Glutamatergic neuron (in vitro differentiated cells): ENCODE results near the gene ZNF410. TPM values are rescaled to one million over a fixed set of nuclear protein-coding genes. Genes with fewer than 3 reads are reported as not detected.
A peak's percentile ranks its signal among the peaks of the same experiment; 100 is the strongest.
"Not testable (repeated sequence)": the region's sequence is repeated elsewhere in the genome, so short reads cannot be mapped to it uniquely, and the experiment has no call there.

Experiments used
- DNase-seq: peaks from one replicate; pipeline ENCODE4 v3.0.0; 2022
- H3K27ac Mint-ChIP-seq: one replicate; pipeline ENCODE4 v1.8.0; 2020; ENCODE audit warnings: mild to moderate bottlenecking, mixed read lengths, inconsistent platforms; ENCODE audit not compliant: unreplicated experiment
- H3K27me3 Mint-ChIP-seq: one replicate; pipeline ENCODE4 v1.8.0; 2020; ENCODE audit warnings: mild to moderate bottlenecking, moderate library complexity, mixed read lengths, inconsistent platforms; ENCODE audit not compliant: unreplicated experiment
- H3K36me3 Mint-ChIP-seq: one replicate; pipeline ENCODE4 v1.8.0; 2020; ENCODE audit warnings: mild to moderate bottlenecking, mixed read lengths, inconsistent platforms; ENCODE audit not compliant: unreplicated experiment
- H3K4me1 Mint-ChIP-seq: one replicate; pipeline ENCODE4 v1.8.0; 2020; ENCODE audit warnings: mild to moderate bottlenecking, low read depth, mixed read lengths, inconsistent platforms; ENCODE audit not compliant: unreplicated experiment
- H3K4me3 Mint-ChIP-seq: one replicate; pipeline ENCODE4 v1.8.0; 2020; ENCODE audit warnings: mild to moderate bottlenecking, mixed read lengths, inconsistent platforms; ENCODE audit not compliant: unreplicated experiment
- H3K9me3 Mint-ChIP-seq: one replicate; pipeline ENCODE4 v1.8.0; 2020; ENCODE audit warnings: mild to moderate bottlenecking, moderate library complexity, mixed read lengths, inconsistent platforms; ENCODE audit not compliant: unreplicated experiment
- CTCF ChIP-seq: fragments of 200-600 bp; sonication (generic); IDR thresholded peaks from one replicate; pipeline ENCODE4 v1.5.0; 2021; ENCODE audit not compliant: partially characterized antibody, unreplicated experiment
- long read RNA-seq: library from polyadenylated mRNA; unstranded; transcript quantifications from one replicate; pipeline ENCODE4 v2.0.0, GENCODE V29; 2020; ENCODE audit not compliant: unreplicated experiment
- total RNA-seq: library from RNA; stranded (reverse); fragmentation: NEBNext Ultra II Directional; extraction: Animal tissue kit (Norgen Biotek cat#: 25700); gene quantifications from one replicate; pipeline ENCODE4 v1.2.1, GENCODE V29; 2021; ENCODE audit not compliant: unreplicated experiment

The ZNF410 gene
- total RNA-seq = 50.7 TPM
- long read RNA-seq, transcript ZNF410-211 (12 exons, 2,601 nt) = major isoform, 26 of 49 reads
- long read RNA-seq, partial matches to known transcripts = 6 of 49 reads
- long read RNA-seq, other reads (novel, unspliced or antisense) = 13 of 49 reads

GRCh38 chr14:73886449-73887317 is at the start of gene ZNF410:
ZNF410 (plus strand) TSS chr14:73886859; CDS start chr14:73892176, 5,317 bp downstream.
- no peak for TF ChIP-seq CTCF
- Mint-ChIP-seq H3K4me3 (peak within 1 kb of the TSS; percentile 96), H3K4me1 (peaks cover 11% of the 10 kb centered on the region)

GRCh38 chr14:73838293-73839034 is 48.2 kb upstream of the ZNF410 start:
- not testable (repeated sequence) for H3K4me3 Mint-ChIP-seq, H3K27ac Mint-ChIP-seq, H3K9me3 Mint-ChIP-seq, H3K27me3 Mint-ChIP-seq, H3K4me1 Mint-ChIP-seq, H3K36me3 Mint-ChIP-seq, DNase-seq

More at GRCh38 chr14:73886449-73887317, at the start of gene ZNF410:
- H3K27me3 Mint-ChIP-seq = peaks cover 2% of the 10 kb centered on the region
- DNase-seq = peak; percentile 84
- peak within 1 kb of the TSS; percentile 87 for H3K27ac Mint-ChIP-seq
- H3K36me3 Mint-ChIP-seq = no peaks in the 10 kb centered on the region
- peaks cover 2% of the 10 kb centered on the region for H3K9me3 Mint-ChIP-seq

GRCh38 chr14:73842201-73842600 is 44.5 kb upstream of the ZNF410 start:
- DNase-seq = no peak
- H3K27me3 Mint-ChIP-seq = no peaks in the 10 kb centered on the region
- no peak for TF ChIP-seq CTCF
- H3K4me1 Mint-ChIP-seq = no peaks in the 10 kb centered on the region
- H3K4me3 Mint-ChIP-seq = no peak overlapping the region
- no peaks in the 10 kb centered on the region for H3K9me3 Mint-ChIP-seq
- no peak overlapping the region for H3K27ac Mint-ChIP-seq
- H3K36me3 Mint-ChIP-seq = no peaks in the 10 kb centered on the region

- Mint-ChIP-seq H3K9me3 (no peaks in the 10 kb centered on the region), H3K36me3 (no peaks in the 10 kb centered on the region), H3K27me3 (no peaks in the 10 kb centered on the region), H3K27ac (no peak overlapping the region), H3K4me3 (no peak overlapping the region), H3K4me1 (no peaks in the 10 kb centered on the region)
- no peak for TF ChIP-seq CTCF
- DNase-seq = no peak
These were observed 43.8 kb upstream of the ZNF410 start for GRCh38 chr14:73842851-73843250.

- H3K27me3 Mint-ChIP-seq = no peaks in the 10 kb centered on the region
- H3K27ac Mint-ChIP-seq = no peak overlapping the region
- H3K36me3 Mint-ChIP-seq = no peaks in the 10 kb centered on the region
- no peaks in the 10 kb centered on the region for H3K9me3 Mint-ChIP-seq
- DNase-seq = no peak
- no peak for TF ChIP-seq CTCF
- H3K4me3 Mint-ChIP-seq = no peak overlapping the region
- no peaks in the 10 kb centered on the region for H3K4me1 Mint-ChIP-seq
These were observed 43.4 kb upstream of the ZNF410 start for GRCh38 chr14:73843296-73843695.
